Thoracic aorta (tissue), 2 donors: ENCODE measurements around the gene CES5A. TPM values are rescaled to one million over a fixed set of nuclear protein-coding genes. Genes with fewer than 3 reads are reported as not detected.
"Not testable (repeated sequence)": the region's sequence is repeated elsewhere in the genome, so short reads cannot be mapped to it uniquely, and the experiment has no call there.

Experiments used
- ATAC-seq: fragments of 150-250 bp; one replicate; pipeline ENCODE4 v1.8.0; 2017; ENCODE audit warnings: low read depth; ENCODE audit not compliant: insufficient number of reproducible peaks, low FRiP score
- DNase-seq: peaks from one replicate; pipeline ENCODE4 v3.0.0-alpha.2; 2020; ENCODE audit warnings: low spot score
- H3K27ac ChIP-seq, 2 donors: fragments of 200-600 bp; sonication (generic); 1 replicate in 1 of 2; 2 replicates in 1 of 2; pipeline ENCODE4 v1.5.1; 2016; ENCODE audit warnings: mild to moderate bottlenecking in 2 of 2, moderate library complexity in 2 of 2
- H3K27me3 ChIP-seq: fragments of 200-600 bp; sonication (generic); replicated peaks from 2 replicates; pipeline ENCODE4 v1.6.0; 2016; ENCODE audit warnings: mild to moderate bottlenecking; ENCODE audit not compliant: insufficient read depth
- H3K36me3 ChIP-seq: fragments of 200-600 bp; sonication (generic); one replicate; pipeline ENCODE4 v1.5.1; 2016
- H3K4me1 ChIP-seq, 2 donors: fragments of 200-600 bp; sonication (generic); 1 replicate in 1 of 2; 2 replicates in 1 of 2; pipeline versions ENCODE4 v1.5.1 to v1.6.0; 2016; ENCODE audit warnings: low read depth in 2 of 2, mild to moderate bottlenecking in 1 of 2; ENCODE audit not compliant: control insufficient read depth in 1 of 2
- H3K4me3 ChIP-seq: fragments of 200-600 bp; sonication (generic); 2 replicates; pipeline ENCODE4 v1.5.1; 2016; ENCODE audit warnings: mild to moderate bottlenecking
- H3K9me3 ChIP-seq: fragments of 200-600 bp; sonication (generic); 2 replicates; pipeline ENCODE4 v1.5.1; 2016
- total RNA-seq, 2 donors: library from RNA; depleted of rRNA; stranded (reverse); fragments of >200 nt; gene quantifications; one replicate each; pipeline versions ENCODE4 v1.1.0 to v1.2.3, GENCODE V29; 2016
- TF ChIP-seq, protein P1 (sequence below): fragments of 200-600 bp; sonication (generic); IDR thresholded peaks from one replicate; pipeline ENCODE4 v1.5.1; 2019; ENCODE audit warnings: antibody characterized with exemption

Gene CES5A
- total RNA-seq, 2 donors from 2014 or later = not detected

DNA sequence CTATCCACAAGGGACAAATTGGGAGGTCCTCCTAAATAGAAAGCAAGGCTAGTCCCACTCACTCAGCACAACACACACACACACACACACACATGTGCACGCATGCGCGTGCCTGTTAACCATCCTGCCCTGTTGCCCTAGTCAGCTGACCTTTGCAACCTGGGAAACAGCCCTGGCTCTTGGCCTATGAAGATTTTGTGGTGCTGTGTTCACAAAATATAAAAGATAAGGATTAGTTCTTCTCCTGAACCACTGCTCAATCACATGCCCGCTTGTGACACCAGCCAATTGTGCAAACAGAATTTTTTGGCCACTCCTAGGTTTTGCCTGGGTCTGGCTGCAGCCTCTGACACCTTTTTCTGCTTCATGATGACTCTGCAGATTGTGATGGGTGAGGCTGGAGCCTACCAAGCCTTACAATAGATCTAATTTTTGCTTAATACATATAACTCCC lies 39.0 kb downstream of the CES5A start:
- H3K36me3 ChIP-seq = no peaks in the 10 kb centered on the region
- no peak for DNase-seq
- no peak for ATAC-seq
- no peak overlapping the region for H3K27ac ChIP-seq
- H3K27me3 ChIP-seq = no peaks in the 10 kb centered on the region
- TF ChIP-seq, protein P1, sequence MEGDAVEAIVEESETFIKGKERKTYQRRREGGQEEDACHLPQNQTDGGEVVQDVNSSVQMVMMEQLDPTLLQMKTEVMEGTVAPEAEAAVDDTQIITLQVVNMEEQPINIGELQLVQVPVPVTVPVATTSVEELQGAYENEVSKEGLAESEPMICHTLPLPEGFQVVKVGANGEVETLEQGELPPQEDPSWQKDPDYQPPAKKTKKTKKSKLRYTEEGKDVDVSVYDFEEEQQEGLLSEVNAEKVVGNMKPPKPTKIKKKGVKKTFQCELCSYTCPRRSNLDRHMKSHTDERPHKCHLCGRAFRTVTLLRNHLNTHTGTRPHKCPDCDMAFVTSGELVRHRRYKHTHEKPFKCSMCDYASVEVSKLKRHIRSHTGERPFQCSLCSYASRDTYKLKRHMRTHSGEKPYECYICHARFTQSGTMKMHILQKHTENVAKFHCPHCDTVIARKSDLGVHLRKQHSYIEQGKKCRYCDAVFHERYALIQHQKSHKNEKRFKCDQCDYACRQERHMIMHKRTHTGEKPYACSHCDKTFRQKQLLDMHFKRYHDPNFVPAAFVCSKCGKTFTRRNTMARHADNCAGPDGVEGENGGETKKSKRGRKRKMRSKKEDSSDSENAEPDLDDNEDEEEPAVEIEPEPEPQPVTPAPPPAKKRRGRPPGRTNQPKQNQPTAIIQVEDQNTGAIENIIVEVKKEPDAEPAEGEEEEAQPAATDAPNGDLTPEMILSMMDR = no peak
- H3K4me3 ChIP-seq = no peak overlapping the region
- H3K4me1 ChIP-seq = no peaks in the 10 kb centered on the region
- H3K9me3 ChIP-seq = no peaks in the 10 kb centered on the region

DNA sequence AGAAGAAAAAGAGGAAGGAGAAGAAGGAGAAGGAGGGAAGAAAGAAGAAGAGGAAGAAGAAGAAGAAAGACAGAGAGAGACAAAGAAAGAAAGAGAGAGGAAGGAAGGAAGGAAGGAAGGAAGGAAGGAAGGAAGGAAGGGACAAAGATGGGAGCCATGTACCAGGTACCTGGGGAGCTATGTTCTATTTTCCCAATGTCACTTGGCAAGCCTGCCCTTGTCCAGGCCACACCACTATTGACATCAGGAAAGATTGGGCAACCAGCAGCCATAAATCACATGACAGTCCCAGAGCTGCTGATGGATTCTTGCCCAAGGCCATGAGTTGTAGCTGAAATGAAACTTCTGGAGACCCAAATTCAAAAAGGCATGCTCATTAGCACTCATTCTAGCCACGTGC lies 39.6 kb downstream of the CES5A start:
- Histone ChIP-seq H3K4me3 (no peak overlapping the region), H3K27ac (no peak overlapping the region), H3K36me3 (no peaks in the 10 kb centered on the region), H3K4me1 (no peaks in the 10 kb centered on the region), H3K27me3 (no peaks in the 10 kb centered on the region), H3K9me3 (no peaks in the 10 kb centered on the region)
- no peak for ATAC-seq
- TF ChIP-seq, protein P1 = no peak
- no peak for DNase-seq

DNA sequence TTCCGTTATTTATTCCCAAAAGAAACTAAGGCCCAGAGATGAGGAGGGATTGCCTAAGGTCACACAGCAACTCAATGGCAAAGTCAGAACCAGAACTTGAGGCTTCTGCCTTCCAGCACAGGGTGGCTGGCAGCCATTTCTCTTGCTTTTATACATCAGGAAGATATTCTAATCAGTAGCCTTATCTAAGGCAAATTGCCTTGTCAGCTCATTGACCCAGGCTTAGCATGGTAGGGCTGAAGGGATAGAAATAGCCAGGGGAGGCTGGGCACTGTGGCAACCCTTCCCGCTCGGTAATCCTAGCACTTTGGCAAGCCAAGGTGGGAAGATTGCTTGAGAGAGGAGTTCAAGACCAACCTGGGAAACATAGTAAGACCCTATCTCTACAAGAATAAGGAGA lies 40.0 kb downstream of the CES5A start:
- not testable (repeated sequence) for ATAC-seq, H3K27me3 ChIP-seq, H3K4me3 ChIP-seq, H3K4me1 ChIP-seq, H3K27ac ChIP-seq, H3K36me3 ChIP-seq, DNase-seq, H3K9me3 ChIP-seq

DNA sequence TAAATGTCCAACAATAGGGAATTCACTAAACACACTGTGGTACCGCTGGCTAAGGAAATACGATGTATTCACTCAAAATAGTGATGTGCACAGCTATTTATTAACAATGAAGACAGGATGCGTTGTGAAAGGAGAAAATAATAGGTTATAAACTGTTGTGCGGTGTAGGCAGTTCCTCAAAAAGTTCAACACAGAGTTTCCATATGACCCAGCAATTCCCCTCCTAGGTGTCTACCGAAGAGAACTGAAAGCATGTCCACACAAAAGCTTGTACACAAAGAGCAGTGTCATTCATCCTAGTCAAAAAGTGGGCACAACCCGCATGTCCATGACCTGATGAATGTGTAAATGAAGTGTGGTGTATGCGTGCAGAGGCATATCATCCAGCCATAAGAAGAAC lies 41.1 kb downstream of the CES5A start:
- Histone ChIP-seq H3K36me3 (no peaks in the 10 kb centered on the region), H3K4me1 (no peaks in the 10 kb centered on the region), H3K9me3 (no peaks in the 10 kb centered on the region), H3K27me3 (no peaks in the 10 kb centered on the region), H3K27ac (no peak overlapping the region), H3K4me3 (no peak overlapping the region)
- no peak for DNase-seq
- TF ChIP-seq, protein P1 = no peak
- ATAC-seq = no peak

DNA sequence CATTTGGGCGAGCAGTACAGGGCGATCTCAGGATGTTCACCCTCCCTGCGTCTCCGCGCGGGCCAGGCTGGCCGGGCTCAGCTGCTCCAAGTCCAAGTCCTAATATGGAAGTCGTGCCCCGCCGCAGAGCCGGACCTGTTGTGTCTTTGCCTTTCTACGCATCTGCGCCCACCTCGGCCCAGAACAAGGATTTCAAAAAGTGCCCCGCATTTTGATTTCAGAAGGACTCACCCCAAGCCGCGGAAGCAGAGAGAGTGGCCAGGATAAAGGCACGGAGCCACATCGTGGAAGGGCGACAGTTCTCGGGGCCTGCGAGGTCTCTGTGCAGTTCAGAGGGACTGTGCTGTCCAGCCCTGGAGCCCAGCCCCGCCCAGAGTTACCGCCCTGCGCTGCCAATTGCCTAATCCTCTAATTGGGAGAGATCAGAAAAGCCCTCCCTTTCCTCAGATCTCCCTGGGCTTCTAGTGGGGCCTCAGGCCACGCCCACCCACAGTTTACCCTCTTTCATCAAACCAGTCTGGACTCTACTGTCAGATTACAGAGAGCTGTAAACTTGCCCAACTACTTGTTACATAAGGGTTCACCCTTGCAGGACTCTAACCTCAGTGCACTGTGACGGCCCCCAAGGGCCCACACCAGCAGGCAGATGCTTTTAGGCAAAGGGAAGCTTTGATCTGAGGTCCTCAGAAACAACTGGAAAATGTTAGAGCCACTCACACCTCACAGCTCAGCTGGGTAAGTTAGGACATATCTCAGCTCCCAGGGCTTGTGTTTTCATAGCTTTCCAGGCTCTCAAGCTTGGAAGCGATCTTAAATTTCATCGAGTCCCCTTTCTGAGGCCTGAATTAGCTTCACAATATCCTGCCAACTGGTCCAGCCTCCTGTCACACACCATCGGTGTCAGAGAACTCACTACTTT lies 42.1 kb downstream of the CES5A start, which contains the start of gene CES1:
Gene CES1, minus strand, starts transcription at position 324 of the 919 bp plus-strand sequence. Its CDS starts 41 bp downstream, at position 283.
- Histone ChIP-seq H3K27me3 (no peaks in the 10 kb centered on the region), H3K4me3 (no peak within 1 kb of the TSS), H3K9me3 (no peaks in the 10 kb centered on the region), H3K36me3 (no peaks in the 10 kb centered on the region), H3K4me1 (no peaks in the 10 kb centered on the region), H3K27ac (no peak within 1 kb of the TSS)
- DNase-seq = no peak
- TF ChIP-seq, protein P1 = no peak
- no peak for ATAC-seq
